ENCODE data around the gene ZNF787.

The ZNF787 gene

DNA sequence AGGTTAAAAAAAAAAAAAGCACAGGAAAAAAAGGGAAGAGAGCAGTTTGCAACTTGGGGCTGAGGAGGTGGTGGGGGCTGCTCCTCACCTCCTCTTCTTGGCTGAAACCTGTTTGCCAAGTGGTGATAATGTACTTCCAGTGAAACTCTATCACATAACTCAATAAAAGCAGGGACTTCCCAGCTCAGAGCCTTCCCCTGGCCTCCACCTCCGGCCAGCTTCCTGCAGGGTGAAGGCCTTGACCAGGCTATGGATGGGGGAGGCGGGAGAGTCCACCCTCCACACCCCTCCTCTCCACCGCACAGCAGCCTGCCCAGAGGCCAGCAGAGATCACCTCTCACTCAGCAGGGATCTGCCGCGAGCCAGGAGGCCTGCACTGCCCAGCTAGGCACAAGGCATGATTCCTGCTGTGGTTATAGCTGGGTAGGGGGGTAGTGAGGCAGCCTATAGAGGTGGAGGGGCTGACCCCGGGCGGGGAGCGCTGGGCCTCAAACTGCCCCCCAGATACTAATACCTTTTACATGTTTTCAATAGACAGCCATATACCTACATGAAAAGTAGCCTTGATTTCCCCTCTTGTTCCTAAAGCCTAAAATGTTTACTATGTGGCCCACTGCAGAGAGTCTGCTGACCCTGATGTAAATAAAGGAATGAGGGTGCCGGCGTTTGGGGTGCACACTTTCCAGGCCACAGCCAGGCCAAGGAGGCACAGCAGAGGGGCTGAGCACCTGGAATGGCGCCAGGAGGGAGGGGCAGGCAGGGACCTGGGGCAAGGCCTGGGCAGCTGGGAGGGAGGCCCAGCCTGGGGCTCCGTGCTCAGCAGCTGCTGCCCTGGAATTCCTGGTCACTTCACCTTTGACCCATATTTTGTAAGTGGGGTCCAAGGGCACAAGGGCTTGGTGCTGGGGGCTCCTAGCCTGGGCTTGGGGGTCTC lies 10.3 kb downstream of the ZNF787 start:
- no peak overlapping the region for H3K9ac ChIP-seq (ENCODE audit: low read length)
- no peaks in the 10 kb centered on the region for H3K9me2 ChIP-seq (ENCODE audit: low read depth, low read length)
- H3K4me2 ChIP-seq (ENCODE audit: low read length): peak overlapping the region; percentile 62; the same call in 1 of the 2 replicates
- H3K27me3 ChIP-seq (ENCODE audit: insufficient read depth, low read length): no peaks in the 10 kb centered on the region
- no peak for TF ChIP-seq EZH2 (IDR thresholded peaks at IDR 0.05; ENCODE audit: borderline replicate concordance, low read length)
- TF ChIP-seq, protein P1, sequence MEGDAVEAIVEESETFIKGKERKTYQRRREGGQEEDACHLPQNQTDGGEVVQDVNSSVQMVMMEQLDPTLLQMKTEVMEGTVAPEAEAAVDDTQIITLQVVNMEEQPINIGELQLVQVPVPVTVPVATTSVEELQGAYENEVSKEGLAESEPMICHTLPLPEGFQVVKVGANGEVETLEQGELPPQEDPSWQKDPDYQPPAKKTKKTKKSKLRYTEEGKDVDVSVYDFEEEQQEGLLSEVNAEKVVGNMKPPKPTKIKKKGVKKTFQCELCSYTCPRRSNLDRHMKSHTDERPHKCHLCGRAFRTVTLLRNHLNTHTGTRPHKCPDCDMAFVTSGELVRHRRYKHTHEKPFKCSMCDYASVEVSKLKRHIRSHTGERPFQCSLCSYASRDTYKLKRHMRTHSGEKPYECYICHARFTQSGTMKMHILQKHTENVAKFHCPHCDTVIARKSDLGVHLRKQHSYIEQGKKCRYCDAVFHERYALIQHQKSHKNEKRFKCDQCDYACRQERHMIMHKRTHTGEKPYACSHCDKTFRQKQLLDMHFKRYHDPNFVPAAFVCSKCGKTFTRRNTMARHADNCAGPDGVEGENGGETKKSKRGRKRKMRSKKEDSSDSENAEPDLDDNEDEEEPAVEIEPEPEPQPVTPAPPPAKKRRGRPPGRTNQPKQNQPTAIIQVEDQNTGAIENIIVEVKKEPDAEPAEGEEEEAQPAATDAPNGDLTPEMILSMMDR (IDR thresholded peaks at IDR 0.05; ENCODE audit: low read length): no peak
- peaks cover 39% of the 10 kb centered on the region for H3K4me1 ChIP-seq (ENCODE audit: insufficient read depth, low read length, severe bottlenecking)
- H2AFZ ChIP-seq (ENCODE audit: low read length): no peak overlapping the region
- 0 out of 2 replicates have a peak, but pooled peaks cover 2% of the 10 kb centered on the region for H3K79me2 ChIP-seq (ENCODE audit: insufficient read depth, low read length)
- peak overlapping the region; percentile 37 for H3K4me3 ChIP-seq (ENCODE audit: low read depth, low read length, poor library complexity, severe bottlenecking)
- no peaks in the 10 kb centered on the region for H4K20me1 ChIP-seq (ENCODE audit: insufficient read depth, low read length)
- no peaks in the 10 kb centered on the region for H3K9me3 ChIP-seq (ENCODE audit: low read length)
- no peaks in the 10 kb centered on the region for H3F3A ChIP-seq (ENCODE audit: insufficient read depth, low read length)
- H3K36me3 ChIP-seq (ENCODE audit: insufficient read depth, low read length): no peaks in the 10 kb centered on the region
- H3K27ac ChIP-seq (ENCODE audit: low read depth, low read length, poor library complexity, severe bottlenecking): peak overlapping the region; percentile 85

GRCh38 chr19:56109226-56109625 lies 11.9 kb downstream of the ZNF787 start:
- Histone ChIP-seq H3K27ac (ENCODE audit: low read depth, low read length, poor library complexity, severe bottlenecking) (no peak overlapping the region), H3K9me2 (ENCODE audit: low read depth, low read length) (no peaks in the 10 kb centered on the region), H4K20me1 (ENCODE audit: insufficient read depth, low read length) (no peaks in the 10 kb centered on the region), H3K4me2 (ENCODE audit: low read length) (no peak overlapping the region), H2AFZ (ENCODE audit: low read length) (no peak overlapping the region), H3K27me3 (ENCODE audit: insufficient read depth, low read length) (no peaks in the 10 kb centered on the region), H3K9me3 (ENCODE audit: low read length) (no peaks in the 10 kb centered on the region), H3F3A (ENCODE audit: insufficient read depth, low read length) (no peaks in the 10 kb centered on the region), H3K36me3 (ENCODE audit: insufficient read depth, low read length) (no peaks in the 10 kb centered on the region), H3K9ac (ENCODE audit: low read length) (no peak overlapping the region), H3K4me1 (ENCODE audit: insufficient read depth, low read length, severe bottlenecking) (peaks cover 45% of the 10 kb centered on the region), H3K79me2 (ENCODE audit: insufficient read depth, low read length) (peaks cover 5% of the 10 kb centered on the region; the same call in 1 of the 2 replicates), H3K4me3 (ENCODE audit: low read depth, low read length, poor library complexity, severe bottlenecking) (no peak overlapping the region)
- TF ChIP-seq, protein P1 (IDR thresholded peaks at IDR 0.05; ENCODE audit: low read length): no peak
- TF ChIP-seq EZH2 (IDR thresholded peaks at IDR 0.05; ENCODE audit: borderline replicate concordance, low read length): no peak

GRCh38 chr19:56108447-56109195 lies 12.5 kb downstream of the ZNF787 start:
- Histone ChIP-seq H3K4me2 (ENCODE audit: low read length) (no peak overlapping the region), H4K20me1 (ENCODE audit: insufficient read depth, low read length) (no peaks in the 10 kb centered on the region)

More at GRCh38 chr19:56108447-56109195, 12.5 kb downstream of the ZNF787 start:
- no peak for TF ChIP-seq EZH2 (IDR thresholded peaks at IDR 0.05; ENCODE audit: borderline replicate concordance, low read length)
- TF ChIP-seq, protein P1 (IDR thresholded peaks at IDR 0.05; ENCODE audit: low read length): no peak
- H3K27ac ChIP-seq (ENCODE audit: low read depth, low read length, poor library complexity, severe bottlenecking): no peak overlapping the region
- H3K9ac ChIP-seq (ENCODE audit: low read length): no peak overlapping the region
- H3K79me2 ChIP-seq (ENCODE audit: insufficient read depth, low read length): peaks cover 5% of the 10 kb centered on the region; the same call in 1 of the 2 replicates
- H3K4me3 ChIP-seq (ENCODE audit: low read depth, low read length, poor library complexity, severe bottlenecking): no peak overlapping the region
- H3F3A ChIP-seq (ENCODE audit: insufficient read depth, low read length): no peaks in the 10 kb centered on the region
- H2AFZ ChIP-seq (ENCODE audit: low read length): no peak overlapping the region
- no peaks in the 10 kb centered on the region for H3K27me3 ChIP-seq (ENCODE audit: insufficient read depth, low read length)
- peaks cover 42% of the 10 kb centered on the region for H3K4me1 ChIP-seq (ENCODE audit: insufficient read depth, low read length, severe bottlenecking)
- H3K9me2 ChIP-seq (ENCODE audit: low read depth, low read length): no peaks in the 10 kb centered on the region
- H3K9me3 ChIP-seq (ENCODE audit: low read length): no peaks in the 10 kb centered on the region
- no peaks in the 10 kb centered on the region for H3K36me3 ChIP-seq (ENCODE audit: insufficient read depth, low read length)

Measured in OCI-LY1 (cell line).